DOHH2 (cell line): ENCODE measurements around the gene TLCD1.

Experiments used
- H3F3A ChIP-seq: fragments of 200-600 bp; sonication (generic), shearing (Covaris generic); 2 replicates; pipeline ENCODE4 v1.6.0; 2016; ENCODE audit warnings: antibody characterized with exemption, mild to moderate bottlenecking; ENCODE audit not compliant: control insufficient read depth, insufficient read depth
- H3K27ac ChIP-seq: fragments of 200-600 bp; sonication (generic); 2 replicates; pipeline ENCODE4 v1.5.1; 2014; ENCODE audit warnings: low read depth, mild to moderate bottlenecking, low read length, moderate library complexity
- H3K27me3 ChIP-seq: fragments of 200-600 bp; sonication (generic); 2 replicates; pipeline ENCODE4 v1.6.1; 2014; ENCODE audit warnings: mild to moderate bottlenecking, low read length, mixed read lengths; ENCODE audit not compliant: control insufficient read depth
- H3K36me3 ChIP-seq: fragments of 200-600 bp; sonication (generic); 2 replicates; pipeline ENCODE4 v1.6.1; 2014; ENCODE audit warnings: mild to moderate bottlenecking, low read length, moderate library complexity, mixed read lengths; ENCODE audit not compliant: control insufficient read depth
- H3K4me1 ChIP-seq: fragments of 200-600 bp; sonication (generic); 2 replicates; pipeline ENCODE4 v1.6.1; 2014; ENCODE audit warnings: mild to moderate bottlenecking, low read length, mixed read lengths; ENCODE audit not compliant: control insufficient read depth
- H3K4me2 ChIP-seq: fragments of 200-600 bp; sonication (generic); 2 replicates; pipeline ENCODE4 v1.6.0; 2014; ENCODE audit warnings: mild to moderate bottlenecking, low read length, moderate library complexity
- H3K4me3 ChIP-seq: fragments of 200-600 bp; sonication (generic); 2 replicates; pipeline ENCODE4 v1.5.1; 2014; ENCODE audit warnings: mild to moderate bottlenecking, low read length, mixed read lengths
- H3K79me2 ChIP-seq: fragments of 200-600 bp; sonication (generic); 2 replicates; pipeline ENCODE4 v1.6.1; 2014; ENCODE audit warnings: mild to moderate bottlenecking, low read length, mixed read lengths; ENCODE audit not compliant: control insufficient read depth
- H3K9me2 ChIP-seq: fragments of 200-600 bp; sonication (generic); replicated peaks from 2 replicates; pipeline ENCODE4 v1.6.1; 2014; ENCODE audit warnings: mild to moderate bottlenecking, low read length, mixed read lengths; ENCODE audit not compliant: control insufficient read depth
- H3K9me3 ChIP-seq: fragments of 200-600 bp; sonication (generic); 2 replicates; pipeline ENCODE4 v1.6.1; 2014; ENCODE audit warnings: antibody characterized with exemption, low read length, mixed read lengths; ENCODE audit not compliant: control insufficient read depth, insufficient read depth
- H4K20me1 ChIP-seq: fragments of 200-600 bp; sonication (generic); 2 replicates; pipeline ENCODE4 v1.6.0; 2014; ENCODE audit warnings: low read depth, mild to moderate bottlenecking, antibody characterized with exemption, low read length, moderate library complexity; ENCODE audit not compliant: control insufficient read depth, insufficient read depth
- CTCF ChIP-seq: fragments of 200-600 bp; sonication (generic); IDR thresholded peaks from one replicate; pipeline ENCODE4 v1.5.1; 2014; ENCODE audit warnings: antibody characterized with exemption, mild to moderate bottlenecking, low read depth, low read length; ENCODE audit not compliant: poor library complexity, severe bottlenecking
- EZH2phosphoT487 ChIP-seq: fragments of 200-600 bp; sonication (generic); IDR thresholded peaks from 2 replicates; pipeline ENCODE4 v1.6.1; 2017; ENCODE audit warnings: borderline replicate concordance, mild to moderate bottlenecking, antibody characterized with exemption, low read length, moderate library complexity, mixed read lengths

The TLCD1 gene

GRCh38 chr17:28705728-28706334, 20.2 kb downstream of the TLCD1 start:
- no peaks in the 10 kb centered on the region for H4K20me1 ChIP-seq
- H3K36me3 ChIP-seq = peaks cover 42% of the 10 kb centered on the region

GRCh38 chr17:28705074-28705659, 20.9 kb downstream of the TLCD1 start:
- Histone ChIP-seq H3K4me1 (peaks cover 5% of the 10 kb centered on the region), H3K9me3 (no peaks in the 10 kb centered on the region), H3K27ac (no peak overlapping the region), H3K4me3 (no peak overlapping the region), H3K27me3 (no peaks in the 10 kb centered on the region), H3F3A (peaks cover 10% of the 10 kb centered on the region), H3K4me2 (no peak overlapping the region), H4K20me1 (no peaks in the 10 kb centered on the region), H3K9me2 (no peaks in the 10 kb centered on the region), H3K36me3 (peaks cover 49% of the 10 kb centered on the region), H3K79me2 (0 out of 2 replicates have a peak, but pooled peaks cover 4% of the 10 kb centered on the region)
- TF ChIP-seq EZH2phosphoT487 (no peak), CTCF (no peak)

More at GRCh38 chr17:28705728-28706334, 20.2 kb downstream of the TLCD1 start:
- Histone ChIP-seq H3K79me2 (peaks cover 9% of the 10 kb centered on the region), H3F3A (peaks cover 10% of the 10 kb centered on the region), H3K4me1 (peaks cover 10% of the 10 kb centered on the region), H3K27me3 (no peaks in the 10 kb centered on the region), H3K27ac (no peak overlapping the region), H3K9me3 (no peaks in the 10 kb centered on the region), H3K4me2 (no peak overlapping the region), H3K9me2 (no peaks in the 10 kb centered on the region), H3K4me3 (no peak overlapping the region)
- TF ChIP-seq EZH2phosphoT487 (no peak), CTCF (no peak)

DNA sequence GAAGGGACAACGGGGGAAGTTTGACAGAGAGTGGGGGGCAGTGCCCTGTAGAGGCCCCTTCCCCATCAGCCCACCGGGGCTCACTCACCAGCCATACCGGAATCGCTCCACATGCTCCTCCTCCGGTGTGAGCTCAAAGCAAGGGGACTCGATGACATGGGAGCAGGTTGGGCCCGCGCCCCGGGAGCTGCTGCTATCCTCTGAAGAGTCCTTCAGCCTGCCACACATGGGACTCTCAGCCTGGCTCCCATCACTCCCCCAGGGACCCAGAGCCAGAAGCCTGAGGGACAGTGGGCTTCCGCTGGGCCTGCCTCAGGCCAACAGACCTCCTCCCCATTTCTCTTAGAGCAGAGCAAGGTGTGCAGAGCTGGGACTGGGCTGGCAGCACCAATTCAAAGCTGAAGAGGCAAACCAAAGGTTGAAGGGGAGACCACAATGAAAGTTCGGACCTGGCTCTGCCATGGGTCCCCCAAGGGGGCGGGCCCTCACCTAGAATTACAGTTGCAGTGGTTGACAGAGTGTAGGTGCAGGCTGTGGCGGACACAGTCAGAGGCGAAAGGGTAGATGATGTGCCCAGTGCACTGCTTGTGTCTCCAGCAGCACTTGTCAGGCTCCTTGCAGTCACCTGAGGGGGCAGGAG, 21.7 kb downstream of the TLCD1 start:
- H3K79me2 ChIP-seq = no peaks in the 10 kb centered on the region
- no peaks in the 10 kb centered on the region for H4K20me1 ChIP-seq
- no peaks in the 10 kb centered on the region for H3K9me2 ChIP-seq
- no peak overlapping the region for H3K27ac ChIP-seq
- no peaks in the 10 kb centered on the region for H3K4me1 ChIP-seq
- no peak for TF ChIP-seq CTCF
- TF ChIP-seq EZH2phosphoT487 = no peak
- peaks cover 10% of the 10 kb centered on the region for H3F3A ChIP-seq
- H3K9me3 ChIP-seq = no peaks in the 10 kb centered on the region
- H3K4me3 ChIP-seq = no peak overlapping the region
- H3K27me3 ChIP-seq = no peaks in the 10 kb centered on the region
- H3K36me3 ChIP-seq = peaks cover 57% of the 10 kb centered on the region
- H3K4me2 ChIP-seq = no peak overlapping the region
